K562 (cell line): ENCODE measurements around the gene SLC66A3. TPM values are rescaled to one million over a fixed set of nuclear protein-coding genes. Genes with fewer than 3 reads are reported as not detected.

ENCODE experiments used
- ARID4B ChIP-seq: sonication (generic); formaldehyde crosslinking; IDR thresholded peaks from 2 replicates; pipeline ENCODE4 v1.8.0; 2022; ENCODE audit warnings: mild to moderate bottlenecking, missing genetic modification reagents
- BRCA1 ChIP-seq, 2 experiments: fragments of 450-650 bp in 1 of 2; sonication (generic) in 1 of 2; formaldehyde crosslinking in 1 of 2; IDR thresholded peaks; 2 replicates each; pipeline versions ENCODE4 v1.5.0 to v1.6.1; 2017 to 2020; ENCODE audit warnings: mild to moderate bottlenecking in 1 of 2, missing genetic modification reagents in 1 of 2
- ETV1 ChIP-seq: fragments of 450-650 bp; conservative IDR thresholded peaks from 2 replicates; pipeline ENCODE4 v1.6.1; 2016; ENCODE audit warnings: missing genetic modification characterization, control low read depth, low read depth, missing compliant biosample characterization
- ETV6 ChIP-seq, 3 experiments: fragments of 150-350 bp in 1 of 3; sonication (generic) in 1 of 3; formaldehyde crosslinking in 1 of 3; IDR thresholded peaks; 2 replicates each; pipeline versions ENCODE4 v1.6.1 to v1.8.0; 2014 to 2022; ENCODE audit warnings: borderline replicate concordance in 2 of 3, low read depth in 2 of 3, antibody characterized with exemption in 1 of 3, low read length in 1 of 3, mild to moderate bottlenecking in 1 of 3, missing genetic modification reagents in 1 of 3
- HEY1 ChIP-seq: fragments of 250-450 bp; sonication (Bioruptor Pico); IDR thresholded peaks from 2 replicates; pipeline ENCODE4 v1.5.0; 2020; ENCODE audit warnings: mild to moderate bottlenecking, moderate library complexity, borderline replicate concordance
- IRF1 ChIP-seq: sonication (generic); formaldehyde crosslinking; IDR thresholded peaks from 2 replicates; pipeline ENCODE4 v1.8.0; 2022; ENCODE audit warnings: missing genetic modification reagents, mild to moderate bottlenecking, borderline replicate concordance
- KDM2B ChIP-seq: fragments of 250-450 bp; sonication (Bioruptor Pico); IDR thresholded peaks from 2 replicates; pipeline ENCODE4 v1.8.0; 2021; ENCODE audit warnings: mild to moderate bottlenecking, moderate library complexity
- NFYB ChIP-seq: IDR thresholded peaks from 2 replicates; pipeline ENCODE4 v1.6.1; 2011; ENCODE audit warnings: mild to moderate bottlenecking, moderate library complexity; ENCODE audit not compliant: insufficient read length; ENCODE audit errors: extremely low read depth
- NR0B1 ChIP-seq: fragments of 450-650 bp; IDR thresholded peaks from one replicate; pipeline ENCODE4 v1.6.1; 2018; ENCODE audit warnings: mild to moderate bottlenecking, moderate library complexity; ENCODE audit not compliant: partially characterized antibody
- RCOR1 ChIP-seq, 2 experiments: IDR thresholded peaks; 2 replicates each; pipeline ENCODE4 v1.6.1; 2012; ENCODE audit warnings: low read depth in 2 of 2, low read length in 2 of 2, borderline replicate concordance in 1 of 2, improper control_type of control experiment in 1 of 2
- SMARCA4 ChIP-seq: fragments of 450-650 bp; IDR thresholded peaks from 2 replicates; pipeline ENCODE4 v1.6.1; 2016
- SRSF1 ChIP-seq: fragments of 200-400 bp; formaldehyde crosslinking; IDR thresholded peaks from 2 replicates; pipeline ENCODE4 v1.6.1; 2017; ENCODE audit warnings: mild to moderate bottlenecking, low read depth, low read length, moderate library complexity
- THRA ChIP-seq: fragments of 450-650 bp; IDR thresholded peaks from 2 replicates; pipeline ENCODE4 v1.6.1; 2017; ENCODE audit warnings: mild to moderate bottlenecking, moderate library complexity
- TRIM25 ChIP-seq: fragments of 450-650 bp; IDR thresholded peaks from 2 replicates; pipeline ENCODE4 v1.7.0; 2016; ENCODE audit warnings: borderline replicate concordance
- ZSCAN32 ChIP-seq: fragments of 450-650 bp; formaldehyde crosslinking; IDR thresholded peaks from 2 replicates; pipeline ENCODE4 v1.4.0; 2020; ENCODE audit warnings: mild to moderate bottlenecking, moderate library complexity
- polyA plus RNA-seq, 8 experiments: library from polyadenylated mRNA; depleted of rRNA in 4 of 8; stranded (reverse) in 5 of 8; unstranded in 3 of 8; fragments of >200 nt; fragmentation: Nextera tagmentation in 2 of 8; fragmentation: Illumina TruSeq in 1 of 8; extraction: Ambion mirVana in 2 of 8; extraction: Trizol in 1 of 8; gene quantifications; 2 replicates each; pipeline versions ENCODE4 v1.2.1 to v1.2.3, GENCODE V29; 2011 to 2014; ENCODE audit warnings: inconsistent platforms in 1 of 8, missing spikeins in 1 of 8
- total RNA-seq, 7 experiments: library from RNA; depleted of rRNA in 6 of 7; stranded (reverse); fragments of >200 nt in 6 of 7; fragmentation: Illumina TruSeq in 2 of 7; extraction: Trizol in 2 of 7; gene quantifications; 2 replicates each; pipeline versions ENCODE4 v1.2.1 to v1.2.3, GENCODE V29; 2011 to 2021; ENCODE audit warnings: low replicate concordance in 1 of 7

SLC66A3 gene
- total and polyA plus RNA-seq, 9 of the 15 experiments (the other 6 are each of a cell fraction or from before 2014, with no cell fraction given) = 2.8 to 30.0 (median 9.1) TPM

GRCh38 chr2:11187083-11187619, 31.9 kb downstream of the SLC66A3 start (continued):
- TF ChIP-seq ARID4B (CRISPR knock-in tag) (no peak), ETV1 (tag) (no peak), THRA (no peak), NR0B1 (no peak), ETV6 (IDR thresholded peaks at IDR 0.05; ENCODE audit: borderline replicate concordance in 1 of 2, low read depth in 2 of 2, low read length in 1 of 2) (no peak), ETV6 (CRISPR knock-in tag; IDR thresholded peaks at IDR 0.05; ENCODE audit: borderline replicate concordance) (no peak), SRSF1 (no peak), SMARCA4 (peak; percentile 86), BRCA1 (IDR thresholded peaks at IDR 0.05) (no peak), BRCA1 (CRISPR knock-in tag; IDR thresholded peaks at IDR 0.05) (no peak), ZSCAN32 (CRISPR knock-in tag) (peak; percentile 24; the same call in 1 of the 2 replicates), TRIM25 (no peak), KDM2B (no peak), RCOR1 (IDR thresholded peaks at IDR 0.05; ENCODE audit: borderline replicate concordance in 1 of 2, low read depth in 2 of 2, low read length in 2 of 2) (peak in 1 of 2 experiments; percentile 30; a peak in 1 of 4 replicates), IRF1 (CRISPR knock-in tag) (no peak), HEY1 (CRISPR knock-in tag) (no peak), NFYB (no peak)
